GM23338 (cell line): ENCODE measurements around the gene NUP107. TPM values are rescaled to one million over a fixed set of nuclear protein-coding genes. Genes with fewer than 3 reads are reported as not detected.

Experiments used
- CREB1 ChIP-seq: fragments of 250-450 bp; sonication (Bioruptor Pico); IDR thresholded peaks from 2 replicates; pipeline ENCODE4 v1.5.0; 2020; ENCODE audit warnings: low read depth, mild to moderate bottlenecking, moderate library complexity
- CTCF ChIP-seq, 2 experiments: fragments of 200-600 bp in 1 of 2; sonication (generic) in 1 of 2; conservative IDR thresholded peaks; 2 replicates each; pipeline versions ENCODE4 v1.5.1 to v1.6.1; 2016 to 2017; ENCODE audit warnings: antibody characterized with exemption in 2 of 2, low read depth in 2 of 2, mild to moderate bottlenecking in 2 of 2, moderate library complexity in 1 of 2
- ETS1 ChIP-seq: IDR thresholded peaks from 2 replicates; pipeline ENCODE4 v1.6.1; 2016; ENCODE audit warnings: antibody characterized with exemption
- EZH2 ChIP-seq: fragments of 200-600 bp; sonication (generic); IDR thresholded peaks from one replicate; pipeline ENCODE4 v1.8.0; 2017; ENCODE audit warnings: antibody characterized with exemption, mild to moderate bottlenecking, low read depth; ENCODE audit not compliant: unreplicated experiment
- EZH2phosphoT487 ChIP-seq: fragments of 200-600 bp; sonication (generic); IDR thresholded peaks from one replicate; pipeline ENCODE4 v1.8.1; 2018; ENCODE audit warnings: antibody characterized with exemption; ENCODE audit not compliant: unreplicated experiment
- NANOG ChIP-seq: IDR thresholded peaks from 2 replicates; pipeline ENCODE4 v1.6.1; 2016; ENCODE audit warnings: antibody characterized with exemption, borderline replicate concordance
- POLR2AphosphoS5 ChIP-seq: IDR thresholded peaks from 2 replicates; pipeline ENCODE4 v1.6.1; 2016; ENCODE audit warnings: antibody characterized with exemption, low read depth
- ZNF462 ChIP-seq: fragments of 250-450 bp; sonication (Bioruptor Pico); IDR thresholded peaks from 2 replicates; pipeline ENCODE4 v1.5.0; 2020; ENCODE audit warnings: mild to moderate bottlenecking, moderate library complexity
- polyA plus RNA-seq: library from polyadenylated mRNA; unstranded; fragments of >200 nt; fragmentation: Nextera tagmentation; extraction: Ambion mirVana; gene quantifications from 2 replicates; pipeline ENCODE4 v1.2.1, GENCODE V29; 2016
- total RNA-seq: library from RNA; depleted of rRNA; stranded (reverse); fragments of >200 nt; shearing (Covaris generic); gene quantifications from 2 replicates; pipeline ENCODE4 v1.2.3, GENCODE V29; 2014

NUP107 gene
- total and polyA plus RNA-seq, 2 experiments from 2014 or later = 123 to 152 TPM

DNA sequence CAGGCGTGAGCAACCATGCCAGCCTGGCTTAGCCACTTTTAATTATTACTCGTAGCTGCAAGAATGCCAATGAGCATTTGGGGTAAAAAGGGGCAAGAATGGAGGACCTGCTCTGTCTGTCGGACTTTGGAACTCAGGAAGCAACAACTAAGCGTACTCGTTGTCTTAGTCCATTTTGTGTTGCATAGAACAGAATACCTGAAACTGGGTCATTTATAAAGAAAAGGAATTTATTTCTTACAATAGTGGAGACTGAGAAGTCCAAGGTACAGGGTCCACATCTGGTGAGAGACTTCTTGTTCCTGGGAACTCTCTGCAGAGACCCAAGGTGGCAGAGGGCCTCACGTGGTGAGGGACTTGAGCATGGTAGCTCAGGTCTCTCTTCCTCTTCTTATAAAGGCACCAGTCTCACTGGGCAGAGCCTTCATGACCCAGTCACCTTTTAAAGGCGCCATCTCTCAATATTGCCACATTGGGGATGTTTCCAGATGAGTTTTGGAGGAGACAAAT lies 88.4 kb downstream of the NUP107 start (continued):
- TF ChIP-seq ZNF462 (no peak), POLR2AphosphoS5 (no peak), ETS1 (no peak), EZH2phosphoT487 (no peak), CREB1 (CRISPR knock-in tag) (no peak), EZH2 (no peak), CTCF (conservative IDR thresholded peaks at IDR 0.05; ENCODE audit: low read depth in 2 of 2) (no peak), NANOG (no peak)
